Neural progenitor cell (in vitro differentiated cells): ENCODE data around the gene CADM1.

Experiments
- EZH2 ChIP-seq: fragments of 200-600 bp; sonication (generic); IDR thresholded peaks from 2 replicates; pipeline ENCODE4 v1.6.1; 2017; ENCODE audit warnings: antibody characterized with exemption, mild to moderate bottlenecking, moderate library complexity
- TF ChIP-seq, protein P1 (sequence below): fragments of 200-600 bp; sonication (generic); IDR thresholded peaks from 2 replicates; pipeline ENCODE4 v1.5.1; 2017; ENCODE audit warnings: antibody characterized with exemption, mild to moderate bottlenecking

DNA sequence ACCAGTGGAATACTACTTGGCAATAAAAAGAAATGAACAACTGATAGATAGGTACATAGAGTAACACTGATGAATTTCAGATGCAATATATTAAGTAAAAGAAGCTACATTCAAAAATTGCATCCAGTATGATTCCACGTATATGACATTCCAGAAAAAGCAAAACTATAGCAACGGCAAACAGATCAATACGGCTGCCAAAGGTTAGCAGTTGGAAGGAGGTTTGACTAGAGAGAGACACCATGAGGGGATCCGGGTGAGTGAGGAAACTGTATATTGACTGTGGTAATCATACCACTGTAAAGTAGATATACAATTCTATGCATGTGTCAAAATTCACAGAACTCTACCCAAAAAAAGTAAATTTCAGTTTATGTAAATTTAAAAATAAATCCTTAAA is 28.7 kb downstream of the CADM1 start:
- TF ChIP-seq, protein P1, sequence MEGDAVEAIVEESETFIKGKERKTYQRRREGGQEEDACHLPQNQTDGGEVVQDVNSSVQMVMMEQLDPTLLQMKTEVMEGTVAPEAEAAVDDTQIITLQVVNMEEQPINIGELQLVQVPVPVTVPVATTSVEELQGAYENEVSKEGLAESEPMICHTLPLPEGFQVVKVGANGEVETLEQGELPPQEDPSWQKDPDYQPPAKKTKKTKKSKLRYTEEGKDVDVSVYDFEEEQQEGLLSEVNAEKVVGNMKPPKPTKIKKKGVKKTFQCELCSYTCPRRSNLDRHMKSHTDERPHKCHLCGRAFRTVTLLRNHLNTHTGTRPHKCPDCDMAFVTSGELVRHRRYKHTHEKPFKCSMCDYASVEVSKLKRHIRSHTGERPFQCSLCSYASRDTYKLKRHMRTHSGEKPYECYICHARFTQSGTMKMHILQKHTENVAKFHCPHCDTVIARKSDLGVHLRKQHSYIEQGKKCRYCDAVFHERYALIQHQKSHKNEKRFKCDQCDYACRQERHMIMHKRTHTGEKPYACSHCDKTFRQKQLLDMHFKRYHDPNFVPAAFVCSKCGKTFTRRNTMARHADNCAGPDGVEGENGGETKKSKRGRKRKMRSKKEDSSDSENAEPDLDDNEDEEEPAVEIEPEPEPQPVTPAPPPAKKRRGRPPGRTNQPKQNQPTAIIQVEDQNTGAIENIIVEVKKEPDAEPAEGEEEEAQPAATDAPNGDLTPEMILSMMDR, result no peak
- no peak for TF ChIP-seq EZH2
